ENCODE measurements around the gene LRRC8C. TPM values are rescaled to one million over a fixed set of nuclear protein-coding genes. Genes with fewer than 3 reads are reported as not detected.

LRRC8C gene
- total and polyA plus RNA-seq, 2 of the 8 experiments (the other 6 are each of a cell fraction or from before 2014, with no cell fraction given): 1.1 to 2.1 TPM

DNA sequence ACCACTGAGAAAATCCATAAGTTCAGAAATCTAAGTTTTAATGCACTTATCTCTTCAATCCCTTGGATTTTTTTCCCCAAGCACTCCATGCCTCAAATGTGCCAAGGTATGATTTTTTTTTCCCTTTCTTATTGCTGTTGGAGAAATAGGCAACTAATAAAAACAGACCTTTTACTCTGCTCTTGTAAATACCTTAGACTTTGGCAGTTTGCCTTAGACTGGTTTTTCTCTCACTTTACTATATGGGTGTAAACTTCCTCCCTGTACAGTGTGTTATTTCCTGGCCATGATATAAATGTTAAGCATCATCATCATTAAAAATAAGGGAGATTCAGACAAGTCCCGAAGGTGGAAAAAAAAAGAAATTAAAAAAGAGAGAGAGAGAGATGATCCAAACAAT is 65.7 kb downstream of the LRRC8C start (continued):
- TF ChIP-seq SUZ12 (IDR thresholded peaks at IDR 0.05; ENCODE audit: low read length): no peak
- no peak for TF ChIP-seq CHD2 (IDR thresholded peaks at IDR 0.05; ENCODE audit: low read length)

All from H1 (cell line).